IMR-90 (cell line): ENCODE data around the gene LLGL1. TPM values are rescaled to one million over a fixed set of nuclear protein-coding genes. Genes with fewer than 3 reads are reported as not detected.

ENCODE experiments used
- ATAC-seq: fragments of 200-7000 bp; cut with Tn5 transposase; 2 replicates; pipeline ENCODE4 v1.9.1; 2020; ENCODE audit warnings: low read depth, mild to moderate bottlenecking, moderate library complexity
- BruUV-seq: library from RNA; stranded (reverse); fragments of 400-500 nt; replicated peaks from 2 replicates; lab custom pipeline; 2021; lab: Mats Ljungman, UMichigan
- CTCF ChIA-PET: fragments of 300-600 bp; formaldehyde crosslinking; extraction: SDS; loops from one replicate; lab custom pipeline; 2021; ENCODE audit warnings: antibody characterized with exemption; lab: Yijun Ruan, JAX
- POLR2A ChIA-PET: fragments of 300-600 bp; sonication (Branson Sonifier 250); formaldehyde crosslinking; loops from one replicate; lab custom pipeline; 2022; ENCODE audit warnings: antibody characterized with exemption; ENCODE audit not compliant: unreplicated experiment; lab: Charles Lee
- DNase-seq: peaks from one replicate; pipeline ENCODE4 v3.0.0; 2013
- H2AFZ ChIP-seq: replicated peaks from 2 replicates; pipeline ENCODE3; 2013; ENCODE audit warnings: low read length, mild to moderate bottlenecking; ENCODE audit not compliant: poor library complexity
- H2AK5ac ChIP-seq: 2 replicates; pipeline ENCODE4 v1.6.1; 2013; ENCODE audit warnings: low read depth, low read length, inconsistent platforms
- H2AK9ac ChIP-seq: replicated peaks from 2 replicates; pipeline ENCODE3; 2013; ENCODE audit warnings: mild to moderate bottlenecking, low read depth, low read length, moderate library complexity; ENCODE audit not compliant: poor library complexity
- H2BK120ac ChIP-seq: 2 replicates; pipeline ENCODE4 v1.6.1; 2013; ENCODE audit warnings: low read depth, low read length, inconsistent platforms
- H2BK15ac ChIP-seq: 3 replicates; pipeline ENCODE4 v1.6.1; 2013; ENCODE audit warnings: low read depth, low read length, inconsistent platforms
- H2BK20ac ChIP-seq: 2 replicates; pipeline ENCODE4 v1.6.1; 2013; ENCODE audit warnings: low read depth, mild to moderate bottlenecking, inconsistent platforms, low read length, moderate library complexity
- H2BK5ac ChIP-seq: 2 replicates; pipeline ENCODE4 v1.6.1; 2013; ENCODE audit warnings: mild to moderate bottlenecking, low read depth, low read length, inconsistent platforms; ENCODE audit not compliant: poor library complexity, severe bottlenecking
- H3K14ac ChIP-seq: replicated peaks from 2 replicates; pipeline ENCODE4 v1.6.1; 2013; ENCODE audit warnings: low read depth, low read length, inconsistent platforms
- H3K18ac ChIP-seq: 2 replicates; pipeline ENCODE4 v1.6.1; 2013; ENCODE audit warnings: low read depth, low read length, control low read depth
- H3K23ac ChIP-seq: 2 replicates; pipeline ENCODE4 v1.6.1; 2013; ENCODE audit warnings: low read depth, low read length, inconsistent platforms
- H3K27ac ChIP-seq: 2 replicates; pipeline ENCODE4 v1.5.1; 2013; ENCODE audit warnings: mild to moderate bottlenecking, control low read depth, low read length; ENCODE audit not compliant: insufficient read depth
- H3K27me3 ChIP-seq: 2 replicates; pipeline ENCODE4 v1.6.1; 2013; ENCODE audit warnings: low read length; ENCODE audit not compliant: control insufficient read depth, insufficient read depth
- H3K36me3 ChIP-seq: 2 replicates; pipeline ENCODE4 v1.6.1; 2013; ENCODE audit warnings: low read length, mixed read lengths; ENCODE audit not compliant: control insufficient read depth, insufficient read depth
- H3K4ac ChIP-seq: 2 replicates; pipeline ENCODE4 v1.6.1; 2013; ENCODE audit warnings: low read depth, low read length, inconsistent platforms
- H3K4me1 ChIP-seq: 2 replicates; pipeline ENCODE4 v1.6.1; 2013; ENCODE audit warnings: low read length, mixed read lengths; ENCODE audit not compliant: control insufficient read depth, insufficient read depth
- H3K4me2 ChIP-seq: 2 replicates; pipeline ENCODE4 v1.6.1; 2013; ENCODE audit warnings: low read depth, mild to moderate bottlenecking, control low read depth, low read length, moderate library complexity
- H3K4me3 ChIP-seq: 2 replicates; pipeline ENCODE4 v1.5.1; 2013; ENCODE audit warnings: low read depth, mild to moderate bottlenecking, control low read depth, low read length, moderate library complexity; ENCODE audit not compliant: insufficient read depth
- H3K56ac ChIP-seq: 2 replicates; pipeline ENCODE4 v1.6.1; 2013; ENCODE audit warnings: low read length, inconsistent platforms; ENCODE audit not compliant: insufficient read depth; ENCODE audit errors: extremely low read depth
- H3K79me1 ChIP-seq, 2 experiments: 2 replicates each; pipeline ENCODE4 v1.6.1; 2013; ENCODE audit warnings: low read length in 2 of 2, inconsistent platforms in 1 of 2, low read depth in 1 of 2
- H3K9ac ChIP-seq: 2 replicates; pipeline ENCODE4 v1.6.1; 2013; ENCODE audit warnings: low read depth, low read length, control low read depth
- H3K9me1 ChIP-seq: 2 replicates; pipeline ENCODE4 v1.6.1; 2013; ENCODE audit warnings: low read length, inconsistent platforms; ENCODE audit not compliant: insufficient read depth
- H3K9me3 ChIP-seq: 2 replicates; pipeline ENCODE4 v1.6.1; 2013; ENCODE audit warnings: low read length; ENCODE audit not compliant: control insufficient read depth, insufficient read depth
- H4K20me1 ChIP-seq: 2 replicates; pipeline ENCODE4 v1.6.1; 2013; ENCODE audit warnings: low read length, inconsistent platforms; ENCODE audit not compliant: insufficient read depth
- H4K5ac ChIP-seq: 2 replicates; pipeline ENCODE4 v1.6.1; 2013; ENCODE audit warnings: mild to moderate bottlenecking, low read depth, low read length, control low read depth
- H4K8ac ChIP-seq, 2 experiments: 2 replicates each; pipeline ENCODE4 v1.6.1; 2013; ENCODE audit warnings: low read depth in 2 of 2, low read length in 2 of 2, control low read depth in 1 of 2, inconsistent platforms in 1 of 2
- H4K91ac ChIP-seq: 2 replicates; pipeline ENCODE4 v1.6.1; 2013; ENCODE audit warnings: low read depth, low read length, inconsistent platforms; ENCODE audit not compliant: insufficient read depth
- BHLHE40 ChIP-seq: fragments of 150-350 bp; IDR thresholded peaks from 2 replicates; pipeline ENCODE4 v1.6.1; 2016; ENCODE audit warnings: mild to moderate bottlenecking, low read depth, low read length
- CEBPB ChIP-seq: IDR thresholded peaks from 2 replicates; pipeline ENCODE4 v1.6.1; 2012; ENCODE audit warnings: low read depth, low read length, improper control_type of control experiment
- CHD1 ChIP-seq: IDR thresholded peaks from 2 replicates; pipeline ENCODE4 v1.6.1; 2012; ENCODE audit warnings: low read depth, low read length, improper control_type of control experiment
- CTCF ChIP-seq: conservative IDR thresholded peaks from 2 replicates; pipeline ENCODE4 v1.5.1; 2012; ENCODE audit warnings: mild to moderate bottlenecking, low read depth, low read length, improper control_type of control experiment
- ELK1 ChIP-seq: fragments of 150-350 bp; IDR thresholded peaks from 2 replicates; pipeline ENCODE4 v1.6.1; 2016; ENCODE audit warnings: low read depth, mild to moderate bottlenecking, low read length, moderate library complexity, borderline replicate concordance
- FOS ChIP-seq: fragments of 150-350 bp; IDR thresholded peaks from 2 replicates; pipeline ENCODE4 v1.6.1; 2016; ENCODE audit warnings: low read depth, low read length
- MAFK ChIP-seq: IDR thresholded peaks from 2 replicates; pipeline ENCODE4 v1.6.1; 2012; ENCODE audit warnings: low read depth, low read length, improper control_type of control experiment
- MAZ ChIP-seq: IDR thresholded peaks from 2 replicates; pipeline ENCODE4 v1.6.1; 2012; ENCODE audit warnings: low read depth, mild to moderate bottlenecking, low read length, improper control_type of control experiment, moderate library complexity, borderline replicate concordance
- MXI1 ChIP-seq: IDR thresholded peaks from 2 replicates; pipeline ENCODE4 v1.6.1; 2012; ENCODE audit warnings: low read depth, mild to moderate bottlenecking, low read length, moderate library complexity, borderline replicate concordance
- NFE2L2 ChIP-seq: fragments of 150-350 bp; IDR thresholded peaks from 2 replicates; pipeline ENCODE4 v1.6.1; 2016; ENCODE audit warnings: low read depth, mild to moderate bottlenecking, low read length
- POLR2A ChIP-seq: IDR thresholded peaks from 2 replicates; pipeline ENCODE4 v1.6.1; 2012; ENCODE audit warnings: mild to moderate bottlenecking, low read depth, low read length
- RAD21 ChIP-seq: IDR thresholded peaks from 2 replicates; pipeline ENCODE4 v1.6.1; 2012; ENCODE audit warnings: low read length, improper control_type of control experiment
- RCOR1 ChIP-seq: IDR thresholded peaks from 2 replicates; pipeline ENCODE4 v1.6.1; 2012; ENCODE audit warnings: mild to moderate bottlenecking, low read length, improper control_type of control experiment; ENCODE audit not compliant: insufficient replicate concordance
- RFX5 ChIP-seq: IDR thresholded peaks from 2 replicates; pipeline ENCODE4 v1.8.0; 2012; ENCODE audit warnings: low read depth, mild to moderate bottlenecking, low read length, moderate library complexity
- SMC3 ChIP-seq: fragments of 150-350 bp; IDR thresholded peaks from 2 replicates; pipeline ENCODE4 v1.6.1; 2016; ENCODE audit warnings: low read depth, mild to moderate bottlenecking, antibody characterized with exemption, low read length, moderate library complexity
- USF2 ChIP-seq: fragments of 150-350 bp; IDR thresholded peaks from 2 replicates; pipeline ENCODE4 v1.6.1; 2017; ENCODE audit warnings: mild to moderate bottlenecking, antibody characterized with exemption, low read length, low read depth
- WGBS, 2 experiments: methylation state at CpG; one replicate each; pipeline versions ENCODE4 v1.1.5 to v1.1.7; 2013; ENCODE audit warnings: missing lambda C conversion rate in 2 of 2; ENCODE audit not compliant: insufficient read length in 1 of 2; ENCODE audit errors: extremely low coverage in 2 of 2; 5-methylcytosine and 5-hydroxymethylcytosine counted together
- dilution Hi-C: fragments of 300-500 bp; cut with HindIII; formaldehyde crosslinking; loops from one replicate; pipeline ENCODE4 v1.14.3; 2018; ENCODE audit warnings: low sequenced_read_pairs; ENCODE audit not compliant: unreplicated experiment
- in situ Hi-C: fragments of 300-500 bp; cut with MboI; formaldehyde crosslinking; loops from 3 replicates; pipeline ENCODE4 v1.14.3; 2019; ENCODE audit warnings: low sequenced_read_pairs, inconsistent platforms, mixed read lengths
- intact Hi-C: fragments of 100-400 bp; cut with micrococcal nuclease; formaldehyde crosslinking; loops from 2 replicates; pipeline ENCODE4 v1.10.0; 2022
- polyA plus RNA-seq, 3 experiments: library from polyadenylated mRNA; depleted of rRNA; stranded (reverse); fragments of >200 nt; gene quantifications; 2 replicates each; pipeline ENCODE4 v1.2.3, GENCODE V29; 2012; ENCODE audit warnings: low replicate concordance in 1 of 3
- total RNA-seq: library from RNA; depleted of rRNA; stranded (reverse); fragments of >200 nt; gene quantifications from 2 replicates; pipeline ENCODE4 v1.2.3, GENCODE V29; 2012

The LLGL1 gene
- total and polyA plus RNA-seq, 2 of the 4 experiments (the other 2 are of a cell fraction) = 40.1 to 52.9 TPM

- no peak overlapping the region for H3K9ac ChIP-seq
- H4K5ac ChIP-seq = no peak overlapping the region
- no TSS peak for BruUV-seq
- no peak overlapping the region for H2BK120ac ChIP-seq
- no peaks in the 10 kb centered on the region for H3K27me3 ChIP-seq
- TF ChIP-seq FOS = no peak
- no peak for TF ChIP-seq BHLHE40
- no peak for TF ChIP-seq SMC3
- TF ChIP-seq NFE2L2 = no peak
- no peak for TF ChIP-seq RCOR1
- TF ChIP-seq RFX5 = no peak
- no peak for TF ChIP-seq MXI1
- TF ChIP-seq RAD21 = no peak
- no peak for TF ChIP-seq CTCF
- TF ChIP-seq MAZ = no peak
- TF ChIP-seq CHD1 = no peak
- TF ChIP-seq USF2 = no peak
- TF ChIP-seq POLR2A = no peak
- no peak for TF ChIP-seq CEBPB
- TF ChIP-seq ELK1 = no peak
- TF ChIP-seq MAFK = no peak
- no peak overlapping the region for H3K56ac ChIP-seq
- no peak overlapping the region for H3K27ac ChIP-seq
- no peak overlapping the region for H2BK5ac ChIP-seq
- H3K23ac ChIP-seq = no peak overlapping the region
- in situ Hi-C loops = no loop called here
- intact Hi-C loops = no loop called here
- peaks cover 14% of the 10 kb centered on the region for H4K20me1 ChIP-seq
- ChIA-PET CTCF (no interaction called here), POLR2A (no interaction called here)
- H2BK20ac ChIP-seq = no peak overlapping the region
- H3K4me2 ChIP-seq = no peak overlapping the region
- H3K9me3 ChIP-seq = no peaks in the 10 kb centered on the region
- dilution Hi-C loops = no loop called here
- peaks cover 3 to 14% of the 10 kb centered on the region in 2 experiments; a peak in 2 of 4 replicates for H3K79me1 ChIP-seq
- peaks cover 3% of the 10 kb centered on the region for H3K9me1 ChIP-seq
- H3K4me3 ChIP-seq = no peak overlapping the region
- no peak overlapping the region for H4K91ac ChIP-seq
- peak overlapping the region; percentile 58 for H2AFZ ChIP-seq
- H3K4ac ChIP-seq = no peak overlapping the region
- H2AK5ac ChIP-seq = no peak overlapping the region
- peaks cover 73% of the 10 kb centered on the region for H3K36me3 ChIP-seq
- peak overlapping the region; percentile 72 for H2AK9ac ChIP-seq
- no peak overlapping the region for H2BK15ac ChIP-seq
- ATAC-seq (no peak), DNase-seq (no peak)
- no peak overlapping the region for H3K14ac ChIP-seq
- H3K18ac ChIP-seq = no peak overlapping the region
- 83% methylated on average over 14 of the region's 28 CpGs; no CpG with 5 or more reads in 1 of the 2 experiments for WGBS, 2 experiments
- H3K4me1 ChIP-seq = no peaks in the 10 kb centered on the region
- H4K8ac ChIP-seq = no peak overlapping the region
These were observed 15.9 kb downstream of the LLGL1 start for GRCh38 chr17:18241229-18241871.
